GM18505 (cell line): ENCODE data around the gene KLF1.
"Not testable (repeated sequence)": the region's sequence is repeated elsewhere in the genome, so short reads cannot be mapped to it uniquely, and the experiment has no call there.

ENCODE experiments used
- ATAC-seq: cut with Tn5 transposase; IDR thresholded peaks from one replicate; pipeline ENCODE4 v1.9.1; 2021; ENCODE audit not compliant: unreplicated experiment
- POLR2A ChIP-seq: IDR thresholded peaks from 4 replicates; pipeline ENCODE4 v1.6.1; 2011; ENCODE audit warnings: borderline replicate concordance; ENCODE audit not compliant: insufficient read depth, insufficient read length; ENCODE audit errors: extremely low read depth

Gene KLF1

DNA sequence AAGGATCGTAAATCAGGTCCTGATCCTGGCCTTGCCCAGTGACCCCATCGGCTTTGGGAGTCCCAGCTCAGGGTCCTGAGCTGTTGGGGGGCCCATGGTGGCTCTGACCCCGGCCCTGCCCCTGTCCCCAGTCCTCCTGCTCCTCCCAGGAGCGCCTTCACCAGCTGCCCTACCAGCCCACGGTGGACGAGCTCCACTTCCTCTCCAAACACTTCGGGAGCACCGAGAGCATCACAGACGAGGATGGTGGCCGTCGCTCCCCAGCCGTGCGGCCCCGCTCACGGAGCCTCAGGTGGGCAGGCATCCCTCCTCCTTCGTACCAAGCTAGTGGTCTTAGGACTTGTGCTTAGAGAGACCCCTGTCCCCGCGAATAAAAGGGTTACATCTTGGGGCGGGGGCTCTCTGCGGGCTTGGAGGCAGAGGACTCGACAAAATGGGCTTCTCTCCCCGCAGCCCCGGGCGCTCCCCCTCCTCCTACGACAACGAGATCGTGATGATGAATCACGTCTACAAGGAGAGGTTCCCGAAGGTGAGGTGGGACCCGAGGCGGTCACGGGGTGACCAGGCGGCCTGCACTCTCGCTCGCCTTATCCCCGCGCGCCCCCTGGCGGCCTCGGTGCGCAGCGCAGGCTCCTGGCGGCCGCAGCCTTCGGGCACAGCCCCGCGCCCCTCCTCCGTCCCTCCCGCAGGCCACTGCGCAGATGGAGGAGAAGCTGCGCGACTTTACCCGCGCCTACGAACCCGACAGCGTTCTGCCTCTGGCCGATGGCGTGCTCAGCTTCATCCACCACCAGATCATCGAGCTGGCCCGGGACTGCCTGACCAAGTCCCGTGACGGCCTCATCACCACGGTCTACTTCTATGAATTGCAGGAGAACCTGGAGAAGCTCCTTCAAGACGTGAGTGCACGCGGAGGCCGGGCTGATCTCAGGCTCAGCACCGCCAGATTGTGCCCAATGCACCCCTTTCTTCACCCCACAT, 39.6 kb downstream of the KLF1 start:
- peak; percentile 69 for ATAC-seq
- TF ChIP-seq POLR2A, result no peak

DNA sequence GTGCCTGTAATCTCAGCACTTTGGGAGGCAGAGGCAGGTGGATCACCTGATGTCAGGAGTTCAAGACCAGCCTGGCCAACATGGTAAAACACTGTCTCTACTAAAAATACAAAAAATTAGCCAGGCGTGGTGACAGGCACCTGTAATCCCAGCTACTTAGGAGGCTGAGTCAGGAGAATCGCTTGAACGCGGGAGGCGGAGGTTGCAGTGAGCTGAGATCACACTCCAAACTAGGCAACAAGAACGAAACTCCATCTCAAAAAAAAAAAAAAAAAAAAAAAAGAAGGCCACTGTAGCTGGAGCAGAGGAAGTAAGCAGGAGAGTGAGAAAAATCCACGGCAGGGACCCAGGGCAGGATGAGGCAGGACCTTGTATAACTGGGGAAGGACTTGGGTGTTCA, 40.4 kb downstream of the KLF1 start:
- not testable (repeated sequence) for ATAC-seq

DNA sequence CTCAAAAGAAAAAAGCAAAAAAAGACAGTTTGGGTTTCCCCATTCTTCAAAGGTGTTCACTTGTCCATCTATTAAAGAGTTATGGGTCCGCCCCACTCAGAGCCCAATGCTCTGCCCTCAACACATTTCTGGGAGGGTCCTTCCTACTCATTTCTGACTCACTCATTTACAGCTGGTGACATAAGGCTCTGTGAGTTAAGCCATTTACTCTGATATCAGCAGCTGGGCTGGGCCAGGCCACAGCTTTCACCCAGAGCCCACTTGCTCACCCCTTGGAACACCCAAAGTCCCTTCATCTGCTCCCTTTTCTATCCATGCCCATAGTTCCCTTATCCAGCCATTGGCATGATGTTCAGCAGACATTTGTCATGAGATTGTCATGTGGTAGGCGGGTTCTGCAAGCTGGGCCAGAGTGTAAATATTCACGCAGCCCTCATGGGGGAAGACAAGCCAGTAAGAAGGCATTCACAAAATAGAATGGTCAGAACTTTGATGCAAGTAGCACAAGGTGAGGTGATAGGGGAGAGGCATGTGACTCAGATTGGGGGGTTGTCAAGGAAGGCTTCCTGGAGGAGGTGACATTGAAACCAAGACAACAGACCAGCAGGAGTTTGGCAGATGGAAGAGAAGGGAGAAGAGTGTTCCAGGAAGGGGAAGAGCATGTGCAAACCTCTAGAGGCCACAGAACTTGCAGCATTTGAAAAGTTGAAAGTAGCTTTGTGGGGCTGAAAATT, 42.8 kb downstream of the KLF1 start:
- TF ChIP-seq POLR2A, result no peak
- no peak for ATAC-seq

DNA sequence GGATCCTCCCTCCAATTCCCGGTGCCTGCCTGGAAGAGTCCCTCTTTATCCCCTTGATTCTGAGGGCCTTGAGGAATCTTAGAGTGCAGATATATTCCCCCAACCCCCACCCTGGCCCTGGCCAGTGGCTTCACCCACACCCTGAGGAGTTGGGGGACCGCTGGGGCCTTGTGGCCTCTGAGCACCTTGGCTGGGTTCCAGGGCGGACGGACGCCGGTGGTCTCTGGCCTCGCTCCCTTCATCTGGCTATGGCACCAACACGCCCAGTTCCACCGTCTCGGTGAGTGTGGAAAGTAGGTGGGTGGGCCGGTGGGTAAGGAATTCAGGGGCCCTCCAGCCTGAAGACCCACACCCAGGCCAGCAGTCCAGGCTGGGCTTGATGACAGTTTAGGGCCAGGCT, 43.7 kb downstream of the KLF1 start:
- no peak for ATAC-seq
- TF ChIP-seq POLR2A, result no peak

DNA sequence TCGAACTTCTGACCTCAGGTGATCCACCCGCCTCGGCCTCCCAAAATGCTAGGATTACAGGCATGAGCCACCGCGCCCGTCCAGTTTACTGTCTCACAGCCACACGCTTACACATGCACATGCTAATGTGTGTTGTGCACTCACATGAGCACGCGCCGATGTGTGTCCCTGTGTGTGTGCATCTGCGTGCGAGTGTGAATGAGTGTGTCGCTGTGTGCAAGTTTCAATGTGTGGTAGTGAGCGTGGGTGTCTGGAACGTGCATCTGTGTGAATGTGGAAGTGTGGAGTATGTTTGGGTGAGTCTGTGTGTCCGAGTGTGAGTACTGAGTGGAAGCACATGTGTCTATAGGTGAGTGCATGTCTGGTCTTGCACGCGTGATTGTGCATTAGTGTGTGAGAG, 44.5 kb downstream of the KLF1 start:
- TF ChIP-seq POLR2A, result no peak
- ATAC-seq, result no peak

DNA sequence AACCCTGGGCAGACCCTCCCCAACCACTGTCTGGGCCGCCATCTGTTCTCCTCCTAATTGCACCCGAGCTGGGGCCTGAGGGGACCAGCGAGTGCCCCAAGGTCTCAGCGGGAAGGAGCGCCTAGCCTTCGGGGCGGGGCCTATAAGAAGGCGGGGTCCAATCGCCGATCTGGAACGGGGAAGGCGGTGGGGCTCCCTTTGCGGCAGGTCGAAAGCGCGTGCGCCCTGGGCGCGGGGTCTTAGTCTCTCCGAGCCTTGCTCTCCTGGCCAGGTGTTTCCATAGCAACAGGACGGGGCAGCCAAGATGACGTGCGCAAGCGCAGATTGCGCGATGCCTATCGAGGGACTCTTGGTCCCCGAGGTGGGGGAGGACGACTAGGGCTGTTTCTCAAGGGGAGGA, 45.9 kb downstream of the KLF1 start:
- ATAC-seq, result no peak
- TF ChIP-seq POLR2A, result no peak

DNA sequence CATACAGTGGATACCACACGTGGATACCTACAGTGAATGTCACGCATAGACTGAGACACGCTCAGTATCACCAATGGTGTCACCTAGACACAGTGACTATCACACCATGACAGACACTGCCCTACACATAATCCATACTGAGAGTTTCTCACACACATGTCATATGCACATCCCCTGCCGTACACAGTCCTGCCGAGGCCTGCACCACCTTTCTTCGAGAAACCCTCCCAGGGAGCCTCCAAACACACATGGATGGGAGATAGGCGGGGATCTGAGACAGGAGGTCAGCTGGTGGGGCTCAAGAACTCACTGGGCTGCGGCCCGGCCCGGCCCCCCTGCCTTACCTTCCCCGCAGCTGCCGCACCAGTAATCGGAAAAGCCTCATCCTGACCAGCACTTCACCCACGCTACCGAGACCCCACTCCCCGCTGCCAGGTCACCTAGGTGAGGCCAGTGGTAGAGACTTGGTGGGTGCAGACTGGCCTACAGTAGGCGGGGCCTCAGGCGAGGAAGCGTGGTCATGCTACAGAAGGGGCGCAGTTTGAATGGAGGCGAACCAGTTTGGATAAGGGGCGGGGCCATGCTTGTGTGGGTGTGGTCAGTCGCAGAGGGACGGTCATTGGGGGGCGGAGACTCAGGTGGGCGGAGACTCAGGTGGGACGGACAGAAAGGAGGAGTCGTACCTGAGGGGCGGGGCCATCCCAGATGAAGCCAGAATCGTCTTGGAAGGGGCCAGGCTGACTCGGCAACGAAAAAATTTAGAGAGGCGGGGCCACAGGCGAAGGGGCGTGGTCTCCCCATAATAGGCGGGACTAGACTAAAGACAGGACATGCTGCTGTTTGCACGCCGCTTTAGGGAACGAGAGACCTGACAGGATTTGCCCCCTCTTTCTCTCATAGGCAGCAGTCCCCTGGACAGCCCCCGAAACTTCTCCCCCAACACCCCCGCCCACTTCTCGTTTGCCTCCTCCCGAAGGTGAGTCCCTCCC, 46.6 kb downstream of the KLF1 start:
- ATAC-seq, result no peak
- no peak for TF ChIP-seq POLR2A

DNA sequence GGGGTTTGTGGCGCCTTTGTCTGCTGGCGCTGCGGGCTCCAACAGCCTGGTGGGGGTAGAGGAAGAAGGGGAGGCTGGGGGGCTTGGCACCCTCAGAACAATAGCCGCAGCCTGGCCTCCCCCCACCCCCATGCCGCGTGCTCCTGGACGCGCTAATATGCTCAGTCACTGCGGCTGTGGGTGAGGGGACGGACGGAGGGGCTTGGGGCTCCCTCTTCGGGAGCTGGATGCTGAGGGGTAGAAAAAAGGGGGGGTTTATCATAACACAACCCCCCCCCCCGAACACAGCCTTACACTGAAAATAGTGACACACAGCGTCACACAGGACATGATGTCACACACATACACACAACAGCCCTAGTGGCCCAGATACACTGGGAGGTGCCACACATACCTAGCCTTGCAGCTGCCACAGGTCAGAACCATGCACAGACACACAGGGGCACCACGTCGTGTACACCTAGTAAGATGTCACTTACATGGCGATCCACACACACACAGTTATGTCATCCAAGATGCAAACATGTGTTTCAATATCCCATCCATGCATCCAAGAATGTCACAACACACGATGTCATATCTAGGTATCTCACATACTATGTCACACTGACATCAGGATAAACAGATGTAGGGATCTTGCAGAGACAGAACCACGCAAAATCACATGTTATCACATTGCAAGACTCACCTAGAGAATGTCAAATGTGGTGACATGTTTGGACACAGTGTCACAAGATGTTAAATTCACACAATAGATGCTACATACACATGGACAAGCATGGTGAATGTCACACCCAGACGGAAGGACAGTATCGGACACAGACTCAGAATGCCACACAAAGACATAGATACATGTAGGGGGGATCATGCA, 47.9 kb downstream of the KLF1 start:
- no peak for ATAC-seq
- TF ChIP-seq POLR2A, result no peak

DNA sequence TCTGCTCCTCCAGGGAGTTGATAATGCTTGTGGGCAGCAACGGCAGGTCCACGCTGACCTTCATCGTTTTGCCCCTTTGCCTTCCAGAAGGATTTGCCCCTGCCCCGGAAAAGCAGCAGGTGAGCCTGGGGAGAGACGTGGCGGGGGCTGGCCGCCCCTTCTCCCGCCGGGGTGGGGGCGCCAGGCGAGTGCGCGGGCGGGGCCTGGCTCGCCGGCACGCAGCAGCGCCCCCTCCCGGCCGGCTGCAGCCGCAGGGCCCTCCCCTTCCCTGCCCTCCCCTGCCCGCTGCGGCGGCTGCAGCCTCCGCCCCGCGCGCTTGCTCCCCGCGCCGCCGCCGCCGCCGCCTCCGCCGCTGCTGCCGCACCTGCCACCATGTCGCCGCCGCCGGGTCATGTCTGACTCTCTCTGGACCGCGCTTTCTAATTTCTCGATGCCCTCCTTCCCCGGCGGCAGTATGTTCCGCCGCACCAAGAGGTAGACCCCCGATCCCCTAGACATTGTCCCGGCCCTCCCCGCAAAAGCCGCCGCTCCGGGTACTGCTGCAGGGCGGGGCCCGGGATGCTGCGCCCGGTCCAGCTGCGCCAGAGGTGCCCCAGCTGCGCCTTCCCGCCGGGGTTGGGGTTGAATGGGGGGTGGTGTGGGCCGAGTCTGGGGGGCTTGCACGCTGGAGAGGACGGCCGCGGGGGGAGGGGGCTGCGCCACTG, 48.7 kb downstream of the KLF1 start, which contains the start of gene MAST1:
TSS of gene MAST1 (plus strand) at position 334 of the 704 bp plus-strand sequence. CDS start at position 392, 58 bp downstream.
- no peak for ATAC-seq
- no peak for TF ChIP-seq POLR2A

DNA sequence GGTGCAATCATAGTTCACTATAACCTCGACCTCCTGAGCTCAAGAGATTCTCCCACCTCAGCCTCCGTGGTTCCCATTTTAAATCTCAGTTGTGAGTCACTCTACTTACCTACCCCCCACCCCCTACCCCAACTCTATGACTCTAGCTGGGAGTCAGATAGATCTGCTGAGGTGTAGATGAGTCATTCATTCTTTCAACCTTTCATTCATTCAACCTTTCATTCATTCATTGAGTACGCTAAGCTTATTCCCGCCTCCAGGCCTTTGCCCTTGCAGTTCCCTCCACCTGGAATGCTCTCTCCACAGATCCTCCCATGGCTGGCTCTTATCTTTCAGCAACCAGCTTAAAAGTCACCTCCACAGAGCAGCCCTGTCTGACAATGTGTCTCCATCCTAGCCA, 49.8 kb downstream of the KLF1 start:
- no peak for ATAC-seq
- TF ChIP-seq POLR2A, result no peak

DNA sequence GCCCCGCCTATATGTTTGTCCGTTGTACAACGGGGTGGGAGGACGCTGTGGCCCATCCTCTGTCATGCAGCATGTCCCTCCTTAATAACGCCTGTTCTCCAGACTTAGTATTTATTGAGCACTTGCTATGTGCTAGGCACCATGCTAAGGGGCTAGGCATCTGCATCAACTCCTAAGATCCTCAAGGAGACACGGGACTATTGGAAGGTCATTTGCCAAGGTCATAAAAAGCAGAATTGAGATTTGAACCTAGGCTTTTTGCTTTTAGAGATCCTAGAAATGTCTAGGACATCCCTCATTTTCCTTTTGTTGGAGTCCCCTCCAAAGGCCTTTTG, 50.5 kb downstream of the KLF1 start:
- no peak for ATAC-seq
- no peak for TF ChIP-seq POLR2A
